COR-L47 (cell line): ENCODE results near the gene ZNF526.
A peak's percentile ranks its signal among the peaks of the same experiment; 100 is the strongest.

Experiments used
- DNase-seq: peaks from one replicate; lab custom pipeline; 2025; lab: John Stamatoyannopoulos, UW

ZNF526 gene

DNA sequence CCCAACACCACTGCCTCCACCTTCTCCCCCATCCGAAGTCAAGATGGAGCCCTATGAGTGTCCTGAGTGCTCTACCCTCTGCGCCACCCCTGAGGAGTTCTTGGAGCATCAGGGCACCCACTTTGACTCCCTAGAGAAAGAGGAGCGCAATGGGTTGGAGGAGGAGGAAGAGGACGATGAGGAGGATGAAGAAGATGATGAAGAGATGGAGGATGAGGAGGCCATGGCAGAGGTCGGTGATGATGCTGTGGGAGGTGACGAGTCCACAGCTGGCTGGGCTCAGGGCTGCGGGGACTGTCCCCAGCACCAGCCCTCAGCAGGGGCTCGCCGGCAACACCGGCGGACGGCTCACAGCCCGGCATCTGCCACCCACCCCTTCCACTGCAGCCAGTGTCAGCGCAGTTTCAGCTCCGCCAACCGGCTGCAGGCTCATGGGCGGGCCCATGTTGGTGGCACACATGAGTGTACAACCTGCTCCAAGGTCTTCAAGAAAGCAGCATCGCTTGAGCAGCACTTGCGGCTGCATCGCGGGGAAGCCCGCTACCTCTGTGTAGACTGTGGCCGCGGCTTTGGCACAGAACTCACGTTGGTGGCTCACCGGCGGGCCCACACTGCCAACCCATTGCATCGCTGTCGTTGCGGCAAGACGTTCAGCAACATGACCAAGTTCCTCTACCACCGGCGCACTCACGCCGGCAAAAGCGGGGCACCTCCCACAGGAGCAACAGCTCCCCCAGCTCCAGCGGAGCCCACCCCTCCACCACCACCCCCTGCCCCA, 5.0 kb downstream of the ZNF526 start:
- no peak for DNase-seq

DNA sequence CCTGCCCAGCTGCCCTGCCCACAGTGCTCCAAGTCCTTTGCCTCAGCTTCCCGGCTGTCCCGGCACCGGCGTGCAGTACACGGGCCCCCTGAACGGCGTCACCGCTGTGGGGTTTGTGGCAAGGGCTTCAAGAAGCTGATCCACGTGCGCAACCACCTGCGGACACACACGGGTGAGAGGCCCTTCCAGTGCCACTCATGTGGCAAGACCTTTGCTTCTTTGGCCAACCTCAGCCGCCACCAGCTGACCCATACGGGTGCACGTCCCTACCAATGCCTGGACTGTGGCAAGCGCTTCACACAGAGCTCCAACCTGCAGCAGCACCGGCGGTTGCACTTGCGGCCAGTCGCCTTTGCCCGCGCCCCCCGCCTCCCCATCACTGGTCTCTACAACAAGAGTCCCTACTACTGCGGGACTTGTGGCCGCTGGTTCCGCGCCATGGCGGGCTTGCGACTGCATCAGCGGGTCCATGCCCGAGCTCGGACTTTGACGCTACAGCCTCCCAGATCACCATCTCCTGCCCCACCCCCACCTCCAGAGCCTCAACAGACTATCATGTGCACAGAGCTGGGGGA, 5.7 kb downstream of the ZNF526 start:
- DNase-seq = no peak

DNA sequence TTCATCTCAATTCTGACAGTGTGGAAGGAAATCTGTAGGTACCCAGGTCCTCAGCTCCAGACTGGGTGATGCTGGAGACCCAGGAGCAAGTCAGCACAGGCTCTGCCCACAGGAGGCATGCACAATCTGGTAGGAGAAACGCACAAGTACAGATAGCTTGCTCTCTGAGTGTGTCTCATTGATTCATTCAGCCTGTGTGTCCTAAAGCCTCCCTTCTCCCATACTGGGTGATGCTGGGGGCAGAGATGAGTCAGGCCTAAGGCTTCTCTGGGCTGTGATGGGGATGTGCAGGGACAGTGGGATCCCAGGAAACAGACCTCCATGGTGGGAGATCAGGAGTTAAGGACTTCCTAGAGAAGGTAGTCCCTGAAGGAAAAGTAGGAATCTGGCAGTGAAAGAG, 6.8 kb downstream of the ZNF526 start:
- no peak for DNase-seq

DNA sequence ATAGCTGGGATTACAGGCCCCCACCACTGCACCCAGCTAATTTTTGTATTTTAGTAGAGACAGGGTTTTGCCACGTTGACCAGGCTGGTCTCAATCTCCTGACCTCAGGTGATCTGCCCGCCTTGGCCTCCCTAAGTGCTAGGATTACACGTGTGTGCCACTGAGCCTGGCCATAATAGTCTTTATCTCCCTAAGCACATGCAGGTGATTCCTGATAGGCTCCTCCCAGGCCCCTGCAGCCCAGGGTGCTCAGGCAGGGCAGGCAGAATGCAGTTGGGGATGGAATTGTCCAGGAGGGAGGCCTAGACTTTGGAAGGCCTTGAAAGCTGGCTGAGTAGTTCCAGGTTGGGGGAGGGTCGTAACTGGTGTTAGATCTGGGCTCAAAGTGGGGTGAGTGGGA, 8.5 kb downstream of the ZNF526 start:
- DNase-seq = no peak

DNA sequence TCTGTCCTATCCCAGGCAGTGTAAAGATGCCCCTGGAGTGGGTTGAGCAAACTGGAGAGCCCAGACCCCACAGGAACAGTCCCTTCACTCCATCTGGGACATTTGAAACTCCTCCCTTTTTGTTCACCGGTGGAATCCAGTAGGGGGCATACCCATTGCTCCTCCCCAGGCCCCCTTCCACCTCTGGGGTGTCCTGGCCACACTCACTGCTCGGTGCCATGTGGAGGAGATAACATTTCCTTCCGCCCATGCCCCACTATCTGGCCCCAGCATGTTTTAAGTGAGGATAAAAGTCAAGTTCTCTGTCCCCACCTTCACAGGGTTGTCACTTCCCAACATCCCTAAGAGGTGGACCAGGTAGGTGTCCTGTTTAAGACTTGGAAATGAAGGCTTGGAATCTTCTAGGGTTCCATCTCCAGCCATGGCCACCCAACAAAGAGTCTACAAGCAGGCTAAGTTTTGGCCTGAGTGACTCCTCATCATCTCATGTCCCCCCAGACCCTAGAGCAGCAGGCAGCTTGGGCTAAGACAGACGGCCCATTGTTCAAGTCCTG, 9.3 kb downstream of the ZNF526 start:
- no peak for DNase-seq

DNA sequence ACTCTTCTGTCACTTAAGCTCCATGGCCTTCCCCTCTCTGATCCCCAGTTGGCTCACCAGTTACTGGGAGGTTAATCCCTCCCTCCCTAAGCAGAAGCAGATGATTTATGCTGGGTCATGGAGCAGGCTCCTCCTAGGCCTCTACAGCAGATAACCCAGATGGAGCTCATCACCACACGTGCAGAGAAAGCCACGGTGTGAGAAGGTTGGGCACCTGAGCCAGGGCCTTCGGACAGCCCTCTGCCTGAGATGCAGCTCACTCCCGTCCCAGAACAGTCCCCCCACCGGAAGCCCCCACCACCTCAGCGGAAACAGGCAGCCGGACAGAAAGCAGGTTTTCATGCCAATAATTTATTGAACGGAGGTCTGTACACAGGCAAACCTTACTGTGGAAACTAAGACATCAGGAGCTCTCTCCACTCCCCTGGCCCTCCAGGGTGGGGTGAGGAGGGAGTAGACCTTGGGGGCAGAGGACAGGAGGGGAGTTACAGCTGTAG, 9.8 kb downstream of the ZNF526 start:
- DNase-seq = no peak

DNA sequence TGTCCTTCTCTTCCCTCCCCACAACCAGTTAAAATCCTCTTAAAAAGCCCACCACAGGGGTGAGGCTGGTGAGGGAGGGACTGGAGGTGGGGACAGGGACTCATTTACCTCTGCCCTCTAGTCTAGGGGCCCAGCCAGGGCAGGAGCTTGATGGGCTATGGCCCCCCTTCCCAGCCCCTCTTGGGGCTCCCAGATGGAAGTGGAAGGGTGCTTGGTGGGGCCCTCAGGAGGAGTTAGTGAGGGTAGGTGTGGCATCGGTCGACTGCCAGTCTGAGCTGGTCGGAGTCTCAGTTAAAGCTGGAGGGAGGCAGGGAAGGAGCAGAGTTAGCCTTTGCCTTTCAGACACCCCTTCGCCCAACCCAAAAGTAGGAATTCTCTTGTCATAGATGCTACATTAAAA, 10.5 kb downstream of the ZNF526 start:
- no peak for DNase-seq

DNA sequence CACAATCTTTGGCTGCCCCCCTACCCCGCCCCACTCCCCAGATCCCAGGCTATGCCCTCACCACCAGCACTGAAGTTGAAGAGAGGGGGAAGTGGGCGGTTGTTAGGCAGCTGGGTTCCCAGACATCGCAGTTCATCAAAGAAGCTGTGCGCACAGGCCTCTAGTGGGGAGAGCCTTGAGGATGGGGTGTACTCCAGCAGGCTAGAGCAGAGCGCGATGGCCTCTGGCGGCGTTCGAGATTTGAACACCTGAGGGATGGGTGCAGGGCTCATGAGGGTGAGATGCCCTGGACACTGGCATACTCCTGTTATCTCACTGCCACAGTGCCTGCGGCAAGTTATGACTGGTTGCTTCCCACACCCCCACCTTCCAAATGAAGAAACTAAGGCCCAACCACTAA, 12.3 kb downstream of the ZNF526 start:
- no peak for DNase-seq

DNA sequence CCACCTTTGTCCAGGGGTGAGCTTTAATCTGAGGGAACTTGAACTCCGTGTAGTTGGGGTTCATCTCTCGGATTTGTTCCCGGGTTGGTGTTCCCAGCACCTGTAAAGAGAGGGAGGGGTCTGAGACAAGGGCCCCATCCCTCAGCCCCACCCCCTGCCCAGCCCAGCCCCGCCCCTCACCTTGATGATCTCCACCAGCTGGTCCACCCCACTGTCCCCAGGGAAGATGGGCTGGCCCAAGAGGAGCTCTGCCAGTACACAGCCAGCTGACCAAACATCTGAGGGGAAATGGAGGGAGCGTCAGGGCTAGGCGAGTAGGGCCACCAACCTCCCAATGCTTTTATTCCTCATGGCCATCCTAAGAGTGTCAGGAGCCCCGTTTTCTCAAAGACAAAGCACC, 13.0 kb downstream of the ZNF526 start:
- DNase-seq = no peak

DNA sequence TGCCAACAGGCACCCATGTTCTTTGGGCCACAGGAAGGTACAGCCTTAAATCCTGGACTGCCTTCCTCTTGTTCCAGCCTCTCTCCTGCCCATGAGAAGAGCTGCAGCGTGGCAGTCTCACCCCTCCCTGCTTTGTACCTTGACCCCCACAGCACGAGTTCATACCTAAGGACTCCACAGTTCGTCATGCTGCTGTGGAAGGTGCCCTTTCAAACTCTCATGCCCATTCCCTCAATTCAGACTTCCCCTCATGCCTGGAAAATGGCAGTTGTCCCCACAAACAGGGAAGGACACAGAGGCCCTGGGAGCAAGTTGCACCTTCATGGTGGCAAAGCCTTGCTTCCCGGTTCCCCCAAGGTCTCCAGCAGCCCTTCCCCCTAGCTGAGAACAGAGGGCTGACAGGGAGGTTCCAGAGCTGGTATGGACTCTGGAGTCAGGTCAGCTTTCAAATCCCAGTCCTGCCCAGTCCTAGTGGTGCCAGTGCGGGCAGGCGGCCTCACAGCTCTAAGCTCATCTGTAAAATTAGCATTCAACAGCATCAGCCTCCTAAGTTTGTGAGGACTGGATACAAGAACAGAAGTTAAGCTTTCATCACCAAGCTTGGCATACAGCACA, 13.7 kb downstream of the ZNF526 start:
- DNase-seq = no peak

DNA sequence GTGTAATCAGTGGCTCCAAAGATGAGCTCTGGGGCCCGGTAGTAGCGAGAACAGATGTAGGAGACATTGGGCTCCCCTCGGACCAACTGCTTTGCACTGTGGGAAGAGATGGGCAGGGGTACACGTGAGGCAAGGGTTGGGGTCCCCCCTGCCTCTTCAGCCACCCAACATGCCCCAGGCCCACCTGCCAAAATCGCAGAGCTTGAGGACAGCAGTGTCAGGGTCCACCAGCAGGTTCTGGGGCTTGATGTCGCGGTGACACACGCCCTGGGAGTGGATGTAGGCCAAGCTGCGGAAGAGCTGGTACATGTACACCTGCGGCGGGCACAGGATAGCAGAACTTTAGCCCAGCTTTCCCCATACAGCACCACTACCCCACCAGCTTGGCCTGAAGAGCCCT, 14.3 kb downstream of the ZNF526 start:
- DNase-seq = no peak

DNA sequence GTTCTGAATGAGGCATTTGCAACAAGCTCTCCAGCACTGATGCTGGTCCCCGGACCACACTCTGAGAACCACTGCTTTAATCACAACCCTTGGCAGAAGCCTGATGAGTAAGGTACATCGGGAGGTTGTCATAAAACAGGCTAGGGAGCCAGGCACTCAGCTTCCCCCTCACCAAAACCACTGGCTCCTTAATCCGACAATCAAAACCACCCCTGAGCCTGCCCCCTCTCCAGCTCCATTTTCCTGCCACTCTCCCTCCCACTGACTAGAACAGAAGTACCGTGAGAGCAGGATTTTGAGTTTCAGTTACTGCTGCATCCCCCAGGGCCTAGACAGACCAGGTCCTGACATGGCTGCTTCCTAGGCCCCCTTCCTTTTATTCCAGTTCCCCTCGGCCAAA, 15.1 kb downstream of the ZNF526 start:
- DNase-seq = no peak

DNA sequence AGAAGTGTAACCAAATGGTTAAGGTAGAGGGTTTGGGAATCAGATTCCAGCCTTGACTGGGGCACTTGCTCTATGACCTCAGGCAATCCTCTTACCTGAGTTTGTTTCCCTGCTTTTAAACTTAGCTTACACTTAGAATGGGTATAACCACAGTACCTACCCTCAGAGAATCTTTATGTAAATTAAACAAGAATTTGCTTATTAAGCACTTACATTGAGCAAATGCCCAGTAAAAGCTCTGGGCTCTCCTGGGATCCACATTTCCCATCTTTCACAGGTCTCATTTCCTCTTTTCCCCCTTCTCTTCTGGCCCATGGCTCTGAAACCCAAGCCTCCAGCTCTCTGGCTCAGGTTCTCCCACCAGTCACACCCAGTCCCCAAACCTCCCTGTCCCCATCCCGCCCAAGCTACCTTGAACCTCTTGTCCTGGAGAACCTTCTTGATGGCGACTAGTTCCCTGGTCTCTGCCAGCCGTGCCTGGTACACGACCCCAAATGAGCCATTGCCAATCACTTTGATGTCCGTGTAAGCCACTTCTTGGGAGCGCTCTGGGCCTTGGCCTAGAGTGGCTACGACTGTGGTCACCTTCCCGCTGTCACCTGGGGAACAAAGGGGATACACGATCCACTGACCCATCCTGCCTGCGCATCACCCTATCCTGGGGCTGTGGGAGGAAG, 19.6 kb downstream of the ZNF526 start:
- DNase-seq = no peak

DNA sequence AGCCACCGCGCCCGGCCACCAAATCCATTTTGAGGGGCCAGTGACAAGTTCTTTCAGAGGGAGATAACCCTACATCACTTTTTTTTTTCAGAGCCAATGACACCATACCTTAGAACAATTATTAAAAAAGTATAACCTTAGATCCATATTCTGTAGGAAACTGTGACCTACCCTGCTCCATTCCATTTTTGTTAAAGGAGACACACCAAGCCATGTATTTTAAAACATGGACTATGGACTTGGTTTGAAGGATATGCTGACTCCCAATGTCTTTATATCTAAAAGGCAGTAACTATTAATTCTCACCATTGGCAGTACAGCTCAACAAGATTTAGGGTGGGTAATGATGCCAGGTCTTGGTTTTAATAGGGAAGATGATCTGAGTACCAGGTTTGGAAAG, 21.2 kb downstream of the ZNF526 start:
- DNase-seq = no peak

DNA sequence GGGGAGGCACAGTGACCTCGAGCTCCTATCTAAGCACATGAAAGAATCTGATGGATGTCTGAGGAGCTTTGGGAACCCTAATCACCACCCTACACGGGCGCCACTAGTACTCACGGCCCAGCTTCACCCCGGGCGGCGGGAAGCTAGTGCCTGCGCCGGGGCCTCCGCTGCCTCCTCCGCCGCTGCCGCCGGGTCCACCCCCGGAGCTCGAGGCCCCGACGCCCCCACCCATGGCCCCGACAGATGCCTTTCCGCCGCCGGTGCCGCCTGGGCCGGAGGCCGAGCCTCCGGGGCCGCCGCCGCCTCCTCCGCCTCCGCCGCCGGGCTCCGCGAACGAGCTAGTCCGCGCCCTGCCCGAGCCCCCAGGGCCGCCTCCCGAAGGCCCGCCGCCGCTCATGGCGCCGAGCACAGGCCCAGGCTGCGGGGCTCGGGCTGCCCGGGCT, 22.0 kb downstream of the ZNF526 start:
- no peak for DNase-seq

DNA sequence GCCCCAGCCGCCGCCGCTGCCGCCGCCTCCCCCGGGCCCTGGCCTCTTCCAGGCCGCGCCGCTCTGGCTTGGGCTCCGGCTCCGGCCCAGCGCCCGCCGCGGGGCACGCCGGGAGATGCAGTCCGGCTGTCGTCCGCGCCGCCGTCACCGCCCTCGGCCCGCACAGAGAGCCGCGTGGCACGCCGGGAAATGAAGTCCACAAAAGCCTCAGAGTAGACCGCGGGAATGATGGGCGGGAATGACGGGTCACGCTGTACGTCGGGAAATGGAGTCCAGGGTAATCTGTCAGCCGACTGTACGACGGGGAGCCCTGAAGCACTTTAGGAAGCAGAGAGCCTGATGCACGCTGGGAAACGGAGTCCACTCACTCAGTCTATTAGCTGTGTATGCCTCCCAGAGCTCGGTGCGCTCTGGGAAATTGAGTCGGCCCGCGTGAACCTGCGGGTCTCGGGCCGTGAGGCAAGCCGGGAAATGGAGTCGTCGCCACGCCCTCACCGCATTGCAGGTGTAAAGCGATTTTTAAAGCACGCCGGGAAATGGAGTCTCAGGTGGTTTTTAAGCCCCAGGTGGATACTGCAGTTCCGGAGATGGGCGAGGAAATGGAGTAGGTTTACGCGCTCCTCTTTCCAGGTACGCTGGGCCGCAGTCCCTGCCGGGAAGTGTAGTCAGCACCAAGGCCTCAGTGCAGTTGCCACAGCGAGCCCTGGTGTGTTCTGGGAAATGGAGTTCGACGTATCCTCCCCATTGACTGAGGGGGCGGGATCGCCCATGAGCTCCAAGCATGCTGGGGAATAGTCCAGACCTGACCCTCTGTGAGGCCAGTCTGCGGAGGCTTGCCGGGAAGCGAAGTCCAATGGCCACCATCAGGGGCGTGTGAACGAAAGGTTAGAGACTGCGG, 22.6 kb downstream of the ZNF526 start, which contains the start of gene GSK3A:
Gene GSK3A (minus strand): TSS at position 91 of the 898 bp plus-strand sequence. CDS start 137 bp downstream, outside the sequence.
- peak; percentile 100 for DNase-seq

DNA sequence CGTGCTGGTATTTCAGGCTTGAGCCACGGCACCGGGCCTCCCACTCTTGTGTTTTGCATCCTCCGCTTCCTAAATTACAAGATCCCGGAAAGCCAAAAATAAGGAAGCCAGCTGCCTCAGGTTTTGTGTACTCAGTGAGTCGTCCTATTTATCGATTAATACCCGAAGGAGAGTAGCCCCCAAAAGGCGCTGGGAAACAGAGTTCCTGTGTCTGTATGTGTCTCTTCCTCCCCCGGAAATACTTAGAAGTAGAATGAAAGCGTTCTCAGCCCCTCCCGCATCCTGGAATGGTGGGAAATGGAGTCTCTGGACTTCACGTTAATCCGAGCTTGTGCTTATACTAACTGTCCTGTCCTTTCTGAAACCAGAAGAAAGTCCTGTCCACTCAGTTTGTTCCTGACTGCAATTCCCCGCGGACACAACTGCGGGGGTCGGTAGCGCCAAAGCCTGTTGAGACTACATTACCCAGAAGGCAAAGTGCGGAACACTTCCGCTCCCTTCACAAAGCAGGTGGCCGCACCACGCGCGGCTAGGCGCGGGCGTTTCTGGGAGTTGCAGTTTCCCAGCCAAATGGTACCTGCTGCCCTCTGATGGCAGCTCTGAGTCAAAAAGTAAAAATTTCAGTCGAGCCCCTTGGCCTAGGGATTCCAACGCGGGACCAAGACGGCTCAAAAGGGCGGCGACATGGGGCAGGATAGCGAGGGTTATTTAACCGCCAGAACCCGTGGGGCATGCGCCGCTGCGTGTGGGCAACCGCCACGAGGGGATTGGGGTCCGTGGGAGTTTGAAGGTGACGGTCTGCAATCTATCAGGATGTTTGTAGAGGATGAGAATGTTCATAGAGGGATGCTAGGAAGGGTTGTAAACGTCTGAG, 24.5 kb downstream of the ZNF526 start:
- DNase-seq = peak; percentile 91

DNA sequence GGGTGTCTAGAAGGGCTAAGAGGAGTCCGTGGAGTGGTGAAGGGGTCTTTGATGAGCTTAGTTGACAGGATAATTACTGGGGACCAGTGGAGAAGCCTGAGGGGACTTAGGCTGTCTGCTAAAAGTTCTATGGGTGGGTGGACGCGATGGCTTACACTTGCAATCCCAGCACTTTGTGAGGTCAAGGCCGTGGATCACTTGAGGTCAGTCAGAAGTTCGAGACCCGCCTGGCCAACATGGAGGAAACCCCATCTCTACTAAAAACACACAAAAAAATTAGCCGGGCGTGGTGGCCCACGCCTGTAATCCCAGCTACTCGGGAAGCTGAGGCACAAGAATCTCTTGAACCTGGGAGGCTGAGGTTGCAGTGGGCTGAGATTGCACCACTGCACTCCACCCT, 25.1 kb downstream of the ZNF526 start:
- DNase-seq = no peak

DNA sequence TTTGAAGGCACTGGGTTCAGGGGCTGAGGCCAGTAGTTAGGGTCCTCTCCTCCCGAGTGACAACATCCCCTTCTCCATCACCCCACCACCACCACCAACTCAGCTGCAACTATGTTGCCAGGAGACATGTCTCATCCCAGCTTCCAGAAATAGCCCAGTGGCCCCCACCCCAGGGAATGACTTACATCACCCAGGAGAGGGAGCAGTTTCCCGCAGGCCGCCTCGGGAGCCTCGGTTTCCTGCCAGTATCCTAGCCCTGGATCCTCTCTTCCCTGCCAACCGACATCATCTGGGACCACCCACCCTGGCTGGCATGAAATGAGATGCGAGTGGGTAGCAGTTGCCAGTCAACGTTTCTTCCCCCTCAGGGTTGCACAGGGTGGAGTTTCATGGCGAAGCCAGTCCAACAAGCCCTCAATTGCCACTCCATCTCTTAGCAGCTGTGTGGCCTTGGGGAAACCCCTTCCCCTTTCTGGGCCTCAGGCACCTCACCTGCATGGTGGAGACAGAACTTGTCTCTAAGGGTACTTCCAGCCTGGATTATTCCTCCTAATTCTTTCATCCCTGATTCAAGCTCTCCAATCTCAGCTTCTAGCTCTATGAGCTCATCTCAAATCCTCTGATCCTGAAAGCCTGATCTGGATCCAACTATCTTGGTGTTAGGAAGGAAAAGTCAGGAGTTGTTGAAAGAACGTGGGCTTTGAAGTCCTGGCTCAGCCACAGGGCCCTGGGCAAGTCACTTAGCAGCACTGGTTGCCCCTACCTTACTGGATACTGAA, 26.2 kb downstream of the ZNF526 start:
- peak; percentile 68 for DNase-seq
